Uterus (tissue), 4 donors: ENCODE measurements around the gene RPS6KC1. TPM values are rescaled to one million over a fixed set of nuclear protein-coding genes. Genes with fewer than 3 reads are reported as not detected.

Source experiments
- DNase-seq, 2 donors: peaks; one replicate each; pipeline ENCODE4 v3.0.0-alpha.2; 2019 to 2020
- H3K27ac ChIP-seq, 2 donors: fragments of 200-600 bp; sonication (generic); 1 replicate in 1 of 2; 2 replicates in 1 of 2; pipeline ENCODE4 v1.5.1; 2016 to 2018
- H3K27me3 ChIP-seq, 2 donors: fragments of 200-600 bp; sonication (generic); one replicate each; pipeline ENCODE4 v1.5.1; 2018 to 2019; ENCODE audit warnings: control low read depth in 1 of 2
- H3K36me3 ChIP-seq, 2 donors: fragments of 200-600 bp; sonication (generic); one replicate each; pipeline ENCODE4 v1.5.1; 2019; ENCODE audit warnings: control low read depth in 1 of 2
- H3K4me1 ChIP-seq, 2 donors: fragments of 200-600 bp; sonication (generic); one replicate each; pipeline ENCODE4 v1.5.1; 2018 to 2019; ENCODE audit warnings: control low read depth in 1 of 2
- H3K4me3 ChIP-seq, 2 donors: fragments of 200-600 bp; sonication (generic); 1 replicate in 1 of 2; 2 replicates in 1 of 2; pipeline ENCODE4 v1.5.1; 2018 to 2019; ENCODE audit warnings: mild to moderate bottlenecking in 1 of 2
- H3K9me3 ChIP-seq, 2 donors: fragments of 200-600 bp; sonication (generic); one replicate each; pipeline ENCODE4 v1.5.1; 2019; ENCODE audit warnings: control low read depth in 1 of 2
- CTCF ChIP-seq, 4 experiments: fragments of 200-600 bp in 2 of 4; fragments of 450-650 bp in 2 of 4; sonication (generic) in 2 of 4; IDR thresholded peaks; one replicate each; pipeline ENCODE4 v1.5.1; 2016 to 2019; ENCODE audit warnings: antibody characterized with exemption in 4 of 4, mild to moderate bottlenecking in 2 of 4, moderate library complexity in 1 of 4
- POLR2A ChIP-seq, 2 donors: fragments of 450-650 bp; IDR thresholded peaks; one replicate each; pipeline ENCODE4 v1.6.1; 2016; ENCODE audit warnings: antibody characterized with exemption in 2 of 2, mild to moderate bottlenecking in 1 of 2, moderate library complexity in 1 of 2
- intact Hi-C: fragments of 100-400 bp; cut with DNase I; formaldehyde crosslinking; loops from one replicate; pipeline ENCODE4 v1.15.1; 2023; ENCODE audit warnings: low total_unique reads
- total RNA-seq, 4 donors: library from RNA; depleted of rRNA in 3 of 4; stranded (reverse); fragments of >200 nt in 3 of 4; gene quantifications; one replicate each; pipeline versions ENCODE4 v1.1.0 to v1.2.4, GENCODE V29; 2014 to 2023
- donor health status: DM: yes; HTN: yes; CAD: no.

The RPS6KC1 gene
- total RNA-seq, 4 donors from 2014 or later: 9.2 to 64.2 (median 22.3) TPM

DNA sequence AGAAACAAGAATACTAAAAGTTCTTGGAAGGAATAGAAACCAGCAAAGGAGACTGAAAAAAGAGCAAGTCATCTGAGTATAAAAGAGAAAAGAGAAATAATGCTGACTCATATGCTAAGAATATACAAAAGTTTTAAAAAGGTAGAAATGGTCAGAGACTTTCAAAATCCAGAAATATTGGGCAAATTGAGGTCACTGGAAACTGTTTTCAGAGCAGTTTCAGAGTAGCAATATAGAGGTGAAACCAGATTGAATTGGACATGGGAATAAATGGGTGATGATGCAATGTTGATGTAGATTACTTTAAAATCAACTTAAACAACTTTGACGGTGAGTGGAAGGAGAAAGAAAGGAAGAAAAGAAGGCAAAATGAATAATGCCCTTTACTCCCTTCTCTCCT, 1.8 kb upstream of the RPS6KC1 start:
- H3K4me1 ChIP-seq: no peaks in the 10 kb centered on the region
- H3K27ac ChIP-seq: no peak overlapping the region
- TF ChIP-seq CTCF (IDR thresholded peaks at IDR 0.05): no peak
- TF ChIP-seq POLR2A (IDR thresholded peaks at IDR 0.05): no peak
- intact Hi-C loops: no loop called here
- H3K9me3 ChIP-seq: no peaks in the 10 kb centered on the region
- H3K36me3 ChIP-seq: no peaks in the 10 kb centered on the region
- no peaks in the 10 kb centered on the region for H3K27me3 ChIP-seq
- no peak overlapping the region for H3K4me3 ChIP-seq
- DNase-seq: no peak

DNA sequence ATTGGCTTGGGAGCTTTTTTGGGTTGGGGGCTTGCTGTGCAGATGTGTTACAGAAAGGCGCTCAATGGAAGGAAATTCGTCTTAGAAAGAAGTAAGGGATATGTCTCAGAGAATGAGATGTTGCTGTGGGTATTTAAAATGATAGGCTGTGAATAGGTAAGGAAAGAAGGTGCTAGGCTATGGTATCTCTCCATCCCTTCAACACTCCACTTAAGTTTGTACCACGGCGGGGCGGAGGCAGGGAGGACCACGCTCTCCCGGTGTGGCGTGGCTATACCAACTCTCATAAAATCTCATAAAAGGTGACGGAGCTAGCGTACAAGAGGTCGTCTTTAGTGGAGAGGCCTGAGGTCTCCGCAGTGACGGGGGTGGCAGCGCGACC, 305 bp upstream of the RPS6KC1 start:
- Histone ChIP-seq H3K27me3 (no peaks in the 10 kb centered on the region), H3K4me3 (peak overlapping the region; percentile 52 to 97), H3K27ac (peak overlapping the region; percentile 55 to 80), H3K4me1 (no peaks in the 10 kb centered on the region), H3K9me3 (no peaks in the 10 kb centered on the region), H3K36me3 (no peaks in the 10 kb centered on the region)
- intact Hi-C loops: no loop called here
- no peak for DNase-seq
- no peak for TF ChIP-seq POLR2A (IDR thresholded peaks at IDR 0.05)
- TF ChIP-seq CTCF (IDR thresholded peaks at IDR 0.05): no peak

DNA sequence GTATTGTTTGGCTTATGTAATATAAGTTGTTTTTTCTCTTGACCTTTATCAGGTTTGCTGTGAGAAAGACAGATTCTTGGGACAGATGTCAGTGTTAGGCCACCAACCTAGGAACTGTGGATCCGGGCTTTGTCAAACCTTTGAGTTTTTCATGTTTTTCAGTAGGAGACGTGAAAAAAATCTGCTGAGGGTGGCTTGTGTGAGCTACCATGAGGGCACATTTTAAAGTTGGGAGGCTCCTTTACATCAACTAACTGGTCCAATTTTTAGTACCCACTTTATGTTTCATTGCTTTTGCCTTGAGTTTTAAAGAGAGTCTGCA, 801 bp downstream of the RPS6KC1 start:
- peak overlapping the region; percentile 52 to 97 for H3K4me3 ChIP-seq
- no peaks in the 10 kb centered on the region for H3K36me3 ChIP-seq
- intact Hi-C loops: no loop called here
- H3K4me1 ChIP-seq: no peaks in the 10 kb centered on the region
- H3K27me3 ChIP-seq: no peaks in the 10 kb centered on the region
- DNase-seq: no peak
- no peak for TF ChIP-seq CTCF (IDR thresholded peaks at IDR 0.05)
- TF ChIP-seq POLR2A (IDR thresholded peaks at IDR 0.05): no peak
- H3K9me3 ChIP-seq: no peaks in the 10 kb centered on the region
- peak overlapping the region in 1 of 2 donors; percentile 80 for H3K27ac ChIP-seq

GRCh38 chr1:213053455-213053854, 2.4 kb downstream of the RPS6KC1 start:
- TF ChIP-seq CTCF (IDR thresholded peaks at IDR 0.05) (no peak), POLR2A (IDR thresholded peaks at IDR 0.05) (no peak)
- H3K9me3 ChIP-seq: no peaks in the 10 kb centered on the region
- H3K4me1 ChIP-seq: no peaks in the 10 kb centered on the region
- DNase-seq: no peak
- no peak overlapping the region for H3K4me3 ChIP-seq
- H3K36me3 ChIP-seq: no peaks in the 10 kb centered on the region
- H3K27ac ChIP-seq: no peak overlapping the region
- no peaks in the 10 kb centered on the region for H3K27me3 ChIP-seq
- intact Hi-C loops: no loop called here

DNA sequence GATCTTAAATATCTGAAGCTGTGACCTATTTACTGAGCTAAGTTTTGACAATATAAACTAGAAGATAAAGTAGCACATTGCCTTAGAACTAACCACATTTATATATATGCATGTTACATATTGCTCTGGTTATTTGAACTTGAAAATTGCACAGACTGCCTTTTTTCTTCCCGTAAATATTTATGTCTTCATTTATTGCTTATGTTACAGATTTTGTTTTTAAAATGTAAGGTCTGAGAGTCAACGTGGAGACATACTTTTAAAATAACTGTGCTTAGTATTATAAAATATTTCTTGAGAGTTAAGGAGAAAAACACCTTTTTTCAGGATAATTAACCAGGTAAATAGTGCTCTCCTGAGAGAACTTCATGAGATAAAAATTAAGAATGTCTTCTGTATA, 3.1 kb downstream of the RPS6KC1 start:
- TF ChIP-seq POLR2A (IDR thresholded peaks at IDR 0.05): no peak
- no peak for TF ChIP-seq CTCF (IDR thresholded peaks at IDR 0.05)
- DNase-seq: no peak

More for the DNA sequence above, 3.1 kb downstream of the RPS6KC1 start:
- H3K4me1 ChIP-seq: no peaks in the 10 kb centered on the region
- H3K27me3 ChIP-seq: no peaks in the 10 kb centered on the region
- H3K4me3 ChIP-seq: no peak overlapping the region
- H3K36me3 ChIP-seq: no peaks in the 10 kb centered on the region
- intact Hi-C loops: no loop called here
- no peak overlapping the region for H3K27ac ChIP-seq
- no peaks in the 10 kb centered on the region for H3K9me3 ChIP-seq
